Embryonic facial prominence (tissue), 1 donor: ENCODE data around the gene TTN.

ENCODE experiments used
- DNase-seq: peaks from one replicate; pipeline ENCODE4 v3.0.0-alpha.2; 2016; ENCODE audit errors: extremely low spot score

Gene TTN

DNA sequence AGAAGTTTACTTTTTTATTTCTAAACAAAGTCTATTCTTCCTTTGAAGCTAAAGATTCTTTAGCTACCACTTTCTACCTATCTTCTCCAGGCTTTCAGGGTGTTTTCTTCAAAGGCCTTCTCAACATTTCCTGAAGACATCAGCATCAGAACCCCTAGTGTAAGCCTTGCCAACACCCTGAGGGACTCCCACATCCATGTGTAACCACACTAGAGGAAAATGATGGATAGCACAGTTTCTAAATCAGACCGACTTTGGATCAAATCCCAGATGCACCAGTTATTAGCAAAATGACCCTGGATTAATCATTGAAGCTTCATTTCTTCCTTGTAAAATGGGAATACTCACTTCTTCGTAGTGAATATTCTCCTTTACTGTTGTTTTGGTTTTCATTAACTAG lies 4.7 kb upstream of the TTN start:
- DNase-seq = no peak

DNA sequence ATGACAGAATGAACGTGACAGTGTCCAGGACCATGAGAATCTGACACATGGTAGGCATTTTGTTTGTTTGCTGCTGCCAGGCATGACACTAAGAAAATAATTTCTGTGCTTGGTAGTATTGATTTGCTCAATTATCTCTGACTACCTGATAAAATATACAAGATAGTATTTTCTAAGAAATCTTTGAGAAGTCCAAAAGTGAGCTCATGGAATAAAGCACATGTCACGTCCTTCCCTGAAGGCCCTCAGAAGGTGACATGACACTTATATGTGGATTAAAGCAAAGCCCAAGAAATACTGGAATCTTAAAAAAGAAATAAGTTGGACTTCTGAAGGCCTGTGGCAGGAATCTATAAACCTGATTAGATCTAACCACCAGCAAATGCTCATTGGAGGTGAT lies 3.8 kb upstream of the TTN start:
- DNase-seq = no peak

DNA sequence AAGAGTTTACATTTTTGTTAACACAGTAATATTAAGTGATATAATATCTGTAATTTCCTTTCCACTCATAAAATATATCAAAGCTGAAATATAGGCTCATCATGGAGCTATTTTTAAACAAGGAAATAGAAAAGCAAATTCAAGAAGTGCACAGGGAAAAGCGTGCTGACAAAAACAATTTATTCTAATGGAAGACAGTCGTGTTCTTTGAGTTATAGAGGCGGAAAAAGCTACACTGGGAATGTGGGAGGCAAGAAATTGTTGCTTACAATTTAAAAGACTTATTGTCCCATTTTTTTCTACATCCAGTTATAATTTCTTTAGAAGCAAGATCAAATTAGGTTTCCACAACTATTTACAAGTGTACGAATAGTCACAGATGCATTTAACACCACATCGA lies 3.2 kb upstream of the TTN start:
- DNase-seq = no peak

DNA sequence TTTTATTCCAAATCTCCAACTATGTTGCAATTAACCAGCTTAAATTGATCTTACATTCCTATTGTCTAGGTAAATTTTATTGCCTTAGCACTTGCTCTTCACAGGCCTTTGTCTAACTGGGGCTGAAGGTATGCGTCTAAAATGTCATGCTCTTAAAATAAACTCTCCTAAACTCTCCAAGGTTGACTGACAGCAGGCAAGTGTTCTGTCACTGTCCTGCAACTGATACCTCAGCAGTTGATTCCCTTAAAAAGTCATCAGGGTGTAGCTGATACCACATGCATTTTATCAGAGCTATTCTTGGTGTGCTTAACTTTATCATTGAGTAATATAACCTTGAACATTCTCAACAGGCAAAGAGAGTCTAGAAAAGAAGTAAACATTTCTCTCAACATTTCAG lies 680 bp downstream of the TTN start:
- DNase-seq = no peak

DNA sequence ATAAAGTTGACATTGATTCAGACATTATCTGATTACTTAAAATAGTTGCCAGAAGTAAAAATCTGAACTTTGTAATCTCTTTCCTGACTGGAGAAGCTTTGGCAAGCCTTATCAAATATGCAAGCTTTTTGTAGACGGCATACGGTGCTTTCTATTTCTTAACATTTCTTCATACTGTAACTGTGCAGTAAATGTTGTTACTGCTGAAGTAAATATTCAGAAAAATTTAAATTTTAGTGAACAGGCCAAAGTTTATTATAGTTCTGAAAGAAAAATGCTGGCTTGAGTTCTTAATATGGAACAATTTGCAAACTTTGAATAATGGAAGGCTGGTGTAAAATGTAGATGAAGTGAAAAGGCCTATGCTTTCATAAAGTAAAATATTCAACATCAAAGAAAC lies 1.8 kb downstream of the TTN start:
- no peak for DNase-seq

DNA sequence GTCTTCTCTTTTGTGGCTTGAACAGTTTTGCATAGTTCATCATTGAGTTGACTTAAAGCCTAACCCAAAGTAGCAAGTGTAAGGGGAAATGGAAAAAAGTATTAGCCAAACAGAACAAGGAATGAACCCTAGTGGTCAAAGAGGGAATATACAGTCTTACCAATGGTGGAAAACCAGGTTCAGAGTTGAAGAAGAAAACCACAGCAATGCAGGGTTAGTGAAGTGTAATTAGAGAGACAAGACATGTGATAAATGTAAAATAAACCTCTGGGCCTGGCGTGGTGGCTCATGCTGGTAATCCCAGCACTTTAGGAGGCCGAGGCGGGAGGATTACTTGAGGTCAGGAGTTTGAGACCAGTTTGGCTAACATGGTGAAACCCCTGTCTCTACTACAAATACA lies 2.4 kb downstream of the TTN start:
- DNase-seq = no peak

DNA sequence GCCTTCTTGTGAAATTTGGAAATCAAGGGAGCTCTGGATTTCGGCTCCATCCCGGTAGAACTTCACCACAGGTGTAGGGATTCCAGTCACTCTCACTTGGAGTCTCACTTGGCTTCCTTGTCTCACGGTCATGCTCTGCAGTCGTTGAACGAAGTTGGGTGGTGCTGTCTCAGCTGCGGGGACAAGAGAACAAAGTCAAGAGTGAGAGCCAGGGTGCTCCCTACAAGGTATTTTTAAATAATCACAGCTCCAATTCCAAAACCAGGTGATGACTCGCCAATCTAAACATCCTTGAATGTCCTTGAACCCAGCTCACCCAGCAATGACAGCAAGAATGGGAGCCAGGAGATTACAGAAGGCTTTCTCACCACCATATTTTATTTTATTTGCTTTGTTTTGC lies 6.7 kb downstream of the TTN start:
- DNase-seq = no peak

DNA sequence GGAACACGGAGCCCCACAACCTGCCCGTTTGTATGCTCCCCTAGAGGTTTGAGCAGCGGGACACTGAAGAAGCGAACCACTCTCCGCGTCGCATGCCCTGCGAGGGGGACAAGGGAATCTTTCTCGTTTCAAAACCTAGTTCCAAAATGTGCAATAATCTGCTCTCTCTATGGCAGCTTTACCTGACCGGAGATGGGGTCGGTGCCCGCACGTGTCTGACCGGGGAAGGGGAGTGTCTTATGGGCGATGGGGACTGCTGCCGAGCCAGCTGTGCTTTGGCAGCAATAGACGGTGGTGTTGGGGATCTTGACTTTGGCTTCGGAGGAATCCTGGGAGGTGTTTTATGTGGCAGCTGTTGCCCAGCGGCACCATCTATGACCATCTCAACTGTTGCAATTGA lies 7.9 kb downstream of the TTN start:
- DNase-seq = no peak

DNA sequence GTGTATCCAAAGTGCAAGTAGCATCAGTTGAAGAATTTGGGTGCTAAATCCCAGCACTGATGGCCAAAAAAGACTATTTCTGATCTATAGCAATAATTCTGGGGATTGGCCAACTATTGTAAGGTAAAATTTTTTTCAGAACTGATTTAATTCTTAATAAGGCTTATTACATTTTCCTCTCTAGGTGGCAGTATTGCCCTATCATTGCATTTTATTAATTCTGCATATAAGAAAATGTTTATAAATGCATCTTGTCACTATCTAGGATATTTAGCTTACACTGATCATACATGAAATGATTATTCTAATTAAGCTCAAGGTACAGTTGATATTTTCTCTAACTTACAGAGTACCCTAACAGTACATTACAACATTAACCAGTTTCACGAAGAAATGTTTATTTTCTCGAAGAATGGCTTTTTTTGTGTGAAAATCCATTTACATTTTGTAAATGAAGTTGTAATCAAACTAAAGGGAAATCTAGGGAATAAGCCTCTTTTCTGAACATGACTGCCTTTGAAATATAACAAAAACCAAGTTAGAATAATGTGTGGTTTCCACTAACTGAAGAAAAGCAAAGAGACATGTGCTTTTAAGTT lies 11.0 kb downstream of the TTN start:
- DNase-seq = peak; percentile 42

DNA sequence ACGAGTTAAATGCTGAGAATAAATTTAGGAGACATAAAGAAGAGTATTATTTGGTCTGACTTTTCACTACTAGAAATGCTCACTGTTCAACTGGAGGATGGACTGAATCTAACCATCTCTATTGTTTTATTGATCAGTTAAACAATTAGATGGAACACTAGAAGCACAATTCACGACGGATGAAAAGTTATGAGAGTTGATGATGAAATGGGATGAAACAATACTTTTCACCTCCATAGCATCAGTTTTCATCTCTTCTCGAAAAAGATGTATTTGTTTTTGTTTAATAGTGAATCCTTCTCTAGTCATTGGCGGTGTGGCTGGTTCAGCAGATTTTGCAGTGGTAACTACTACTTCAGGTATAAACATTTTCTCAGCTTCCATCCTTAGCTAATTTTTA lies 19.3 kb downstream of the TTN start:
- no peak for DNase-seq

DNA sequence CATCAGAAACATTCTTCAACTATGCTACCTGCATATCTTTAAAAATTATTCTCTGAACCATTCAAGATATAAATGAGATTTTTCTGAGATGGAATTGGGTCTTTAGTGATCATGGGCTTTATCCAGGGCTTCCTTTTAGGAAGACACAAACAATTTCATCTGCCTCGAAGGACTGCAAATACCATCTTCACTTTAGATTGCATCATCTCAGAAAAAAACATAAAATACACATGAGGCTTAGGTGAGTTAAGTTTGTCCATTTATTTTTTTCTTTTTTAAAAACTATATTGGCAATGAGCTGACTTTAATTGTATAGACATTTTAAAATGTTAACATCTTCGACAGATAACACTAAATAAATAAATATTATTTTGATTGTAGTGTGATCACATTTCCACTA lies 20.1 kb downstream of the TTN start:
- DNase-seq = no peak

DNA sequence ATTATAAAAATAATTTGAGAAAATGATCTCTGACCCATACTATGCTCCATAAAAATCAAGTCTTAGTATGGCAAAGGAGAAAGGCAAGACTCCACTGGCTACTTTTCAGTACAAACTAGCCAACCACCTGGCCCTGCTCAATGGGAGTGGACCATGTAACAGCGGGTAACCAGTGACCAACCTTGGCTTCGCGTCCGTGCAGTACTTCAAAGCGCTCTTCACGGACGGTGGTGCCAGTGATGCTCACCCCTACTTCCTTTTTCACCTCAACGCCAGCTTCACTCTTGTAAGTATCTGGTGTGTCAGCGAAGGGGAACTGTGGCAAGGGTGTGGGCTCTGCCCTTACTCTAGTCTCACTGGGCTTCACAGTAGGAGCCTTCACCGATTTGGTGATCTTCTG lies 23.3 kb downstream of the TTN start:
- DNase-seq = no peak

DNA sequence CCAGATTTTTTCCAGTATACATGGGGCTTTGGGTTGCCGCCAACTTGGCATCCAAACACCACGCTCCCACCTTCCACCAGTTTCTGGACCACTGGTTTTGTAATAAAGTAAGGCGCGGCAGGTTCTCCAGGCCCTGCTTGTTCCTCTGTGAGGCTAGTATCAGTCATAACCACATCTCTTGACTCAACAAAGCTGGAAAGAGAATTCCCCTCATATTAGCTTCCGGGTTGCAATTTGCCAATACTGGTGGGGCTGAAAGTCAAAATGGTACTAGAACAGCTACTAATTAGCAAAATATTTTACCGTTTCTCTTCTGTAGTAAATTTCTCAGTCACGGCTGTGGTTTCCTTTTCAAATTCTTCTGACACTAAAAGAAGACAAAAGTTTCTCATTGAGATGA lies 25.0 kb downstream of the TTN start:
- DNase-seq = no peak

DNA sequence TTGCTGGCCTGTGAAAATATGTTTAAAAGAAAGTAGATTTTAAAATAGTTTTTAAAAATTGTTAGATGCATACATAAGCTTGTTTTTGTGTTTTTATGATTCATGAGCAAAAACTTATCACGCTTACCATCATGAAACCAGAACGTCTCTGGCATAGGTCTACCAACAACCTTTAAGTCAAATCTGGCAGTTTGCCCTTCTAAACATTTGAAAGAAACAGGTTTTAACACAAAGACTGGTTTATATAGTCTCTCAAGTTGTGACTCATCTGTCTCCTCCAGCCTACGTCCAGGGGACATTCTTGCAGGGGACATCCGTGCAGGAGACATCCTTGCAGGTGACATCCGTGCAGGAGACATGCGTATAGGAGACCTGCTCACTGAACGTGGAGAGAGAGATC lies 29.6 kb downstream of the TTN start:
- no peak for DNase-seq

DNA sequence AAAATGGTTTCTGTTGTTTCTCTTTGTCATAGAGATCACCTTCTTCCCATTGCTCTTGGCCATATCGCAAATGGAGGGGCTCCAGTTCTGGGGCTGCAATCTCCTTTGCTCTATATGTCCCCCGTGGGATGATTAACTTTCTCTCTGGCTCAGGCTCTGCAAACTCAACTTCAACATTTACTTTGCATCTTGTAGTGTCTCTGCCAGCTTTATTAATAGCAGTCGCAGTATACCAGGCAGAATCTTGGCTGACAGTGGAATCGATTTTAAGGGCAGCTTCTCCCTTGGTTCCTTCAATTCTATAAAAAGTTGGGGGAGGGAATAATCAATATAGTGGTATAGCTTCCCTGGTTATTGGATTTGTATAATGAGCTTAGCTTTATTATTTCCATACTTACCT lies 30.5 kb downstream of the TTN start:
- DNase-seq = no peak

DNA sequence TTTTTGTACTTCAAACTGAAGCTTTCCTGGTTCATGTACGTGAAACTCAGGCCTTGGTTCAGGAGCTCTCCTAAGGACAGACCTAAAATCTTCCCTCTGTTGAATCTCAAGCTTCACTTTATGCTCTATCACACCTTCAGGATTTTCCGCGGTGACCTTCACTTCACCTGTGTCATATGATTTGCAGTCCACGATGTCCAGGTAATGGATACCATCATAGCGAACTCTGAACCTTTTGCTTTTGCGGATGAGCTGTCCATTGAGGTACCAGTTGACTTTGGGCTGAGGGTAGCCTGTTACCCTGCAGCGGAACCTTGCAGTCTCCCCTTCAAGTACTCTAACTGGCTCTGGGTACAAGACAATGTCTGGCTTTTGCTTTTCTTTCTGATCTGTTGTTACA lies 31.2 kb downstream of the TTN start:
- no peak for DNase-seq

DNA sequence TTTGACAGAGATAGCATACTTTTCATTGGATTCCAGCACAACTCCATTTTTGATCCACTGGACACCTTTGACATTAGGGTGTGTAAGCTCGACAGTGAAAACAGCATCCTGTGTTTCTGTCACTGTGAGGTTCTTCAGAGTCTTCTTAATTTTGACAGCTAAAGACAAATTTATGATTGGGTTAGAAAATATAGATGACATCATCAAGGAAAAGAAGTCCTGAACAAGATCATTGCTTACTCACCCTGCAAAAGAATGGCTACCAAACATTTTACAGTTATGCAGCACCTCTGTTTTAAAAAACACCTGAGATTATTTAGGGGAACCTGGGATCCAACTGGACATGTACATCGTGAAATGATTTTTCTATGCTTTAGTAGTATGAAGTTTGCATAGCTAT lies 36.7 kb downstream of the TTN start:
- DNase-seq = no peak

DNA sequence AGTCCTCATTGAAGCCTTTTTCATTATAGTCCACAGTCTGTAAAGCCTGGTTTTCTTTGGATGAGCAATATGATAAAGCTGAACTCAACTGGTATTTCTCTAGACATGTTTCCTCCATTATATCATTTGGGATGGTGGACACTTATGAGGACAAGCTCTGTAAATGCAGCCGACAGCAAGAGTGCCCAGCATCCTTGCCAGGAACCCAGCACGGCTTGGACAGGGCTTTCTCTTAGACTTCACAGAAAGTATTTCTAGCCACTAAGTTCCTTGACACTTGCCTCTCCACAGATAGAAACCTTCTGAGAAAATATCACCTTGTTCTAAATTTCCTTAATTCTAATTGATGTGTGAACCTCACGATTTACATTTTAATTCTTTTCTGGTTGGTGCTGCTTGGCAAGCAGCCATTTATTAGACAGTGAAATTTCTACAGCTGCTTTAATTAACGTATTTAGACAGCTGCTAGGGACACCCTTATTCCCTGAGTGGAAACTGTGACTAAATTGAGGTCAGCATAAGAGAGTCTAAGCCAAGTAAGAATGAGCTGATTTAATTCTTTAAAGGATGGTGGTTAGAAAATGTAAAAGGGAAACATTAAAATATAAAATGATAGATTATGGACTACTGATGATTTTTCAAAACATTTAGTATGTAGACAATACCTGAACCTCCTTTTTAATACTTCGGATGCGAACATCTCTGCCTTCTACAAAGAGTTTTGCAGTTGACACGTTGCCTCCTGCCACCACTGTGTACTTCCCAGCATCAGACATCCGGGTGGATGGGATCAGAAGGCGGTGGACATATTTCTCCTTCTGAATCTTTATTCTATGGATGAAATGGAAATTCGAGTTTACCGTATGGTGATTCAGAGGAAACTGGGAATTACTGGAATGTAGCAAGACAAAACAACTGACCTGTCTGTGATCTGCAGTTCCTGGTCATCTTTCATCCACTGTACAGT lies 39.8 kb downstream of the TTN start:
- no peak for DNase-seq

DNA sequence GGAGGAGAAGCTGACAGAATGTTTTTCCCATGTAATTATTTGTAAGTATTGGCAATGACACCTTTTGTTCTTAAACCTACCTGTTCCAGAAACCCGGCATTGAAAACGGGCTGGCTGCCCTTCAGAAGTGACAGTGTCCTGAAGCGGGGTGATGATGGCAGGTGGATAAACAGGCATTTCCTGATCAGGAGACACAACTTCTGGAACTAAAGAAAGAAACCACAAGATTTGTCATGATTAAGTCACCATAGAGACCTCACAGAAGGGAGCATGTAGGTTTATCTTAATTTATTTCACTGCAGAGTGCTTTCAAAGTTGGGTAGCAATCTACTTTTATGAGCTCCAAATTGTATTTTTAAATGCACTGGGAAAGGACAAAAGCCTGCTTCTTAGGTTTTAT lies 43.1 kb downstream of the TTN start:
- no peak for DNase-seq

DNA sequence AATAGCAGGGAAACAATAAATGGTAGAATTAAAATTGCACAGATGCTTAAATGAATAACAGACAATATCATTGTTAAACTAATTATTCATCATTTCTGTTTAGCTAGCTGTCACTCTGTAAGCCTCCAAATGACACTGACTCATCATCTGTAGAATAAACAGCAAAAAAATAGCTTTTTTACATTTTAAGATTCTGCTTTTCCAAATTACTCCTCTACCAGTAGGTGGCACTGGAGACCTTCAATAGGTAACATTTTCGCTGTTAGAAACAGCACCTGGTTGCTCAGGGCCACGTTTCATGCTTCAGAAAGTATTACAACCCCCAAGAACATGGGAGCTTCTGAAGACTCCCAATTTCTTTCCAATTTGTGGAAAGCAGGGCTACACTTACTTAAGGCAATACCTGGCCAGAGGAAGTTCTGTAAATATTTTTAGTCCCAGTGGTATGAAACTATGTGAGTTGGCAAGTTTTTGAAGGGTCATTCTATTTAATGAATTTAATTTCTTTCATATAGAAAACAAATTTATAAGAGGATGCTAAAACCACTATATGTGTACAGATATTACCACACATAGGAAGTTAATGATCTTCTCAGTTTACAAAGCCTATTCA lies 45.4 kb downstream of the TTN start:
- no peak for DNase-seq

DNA sequence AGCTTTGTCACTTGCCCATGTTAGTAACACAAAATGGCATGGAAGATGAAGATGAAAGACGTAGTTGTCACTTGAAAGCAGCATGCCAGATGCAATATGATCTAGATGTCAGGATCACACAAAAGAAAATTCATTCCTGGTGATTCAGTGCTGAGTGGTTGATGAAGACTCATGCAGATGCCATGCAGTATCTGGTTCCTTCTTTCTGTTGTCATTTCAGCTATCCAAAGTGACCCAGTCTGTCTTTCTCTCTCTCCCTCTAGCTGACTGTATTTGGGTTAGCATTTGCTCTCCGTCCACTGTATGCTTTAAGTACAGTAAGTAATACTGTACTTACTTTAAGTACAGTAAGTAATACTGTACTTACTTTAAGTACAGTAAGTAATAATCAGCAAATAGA lies 50.4 kb downstream of the TTN start:
- DNase-seq = no peak

DNA sequence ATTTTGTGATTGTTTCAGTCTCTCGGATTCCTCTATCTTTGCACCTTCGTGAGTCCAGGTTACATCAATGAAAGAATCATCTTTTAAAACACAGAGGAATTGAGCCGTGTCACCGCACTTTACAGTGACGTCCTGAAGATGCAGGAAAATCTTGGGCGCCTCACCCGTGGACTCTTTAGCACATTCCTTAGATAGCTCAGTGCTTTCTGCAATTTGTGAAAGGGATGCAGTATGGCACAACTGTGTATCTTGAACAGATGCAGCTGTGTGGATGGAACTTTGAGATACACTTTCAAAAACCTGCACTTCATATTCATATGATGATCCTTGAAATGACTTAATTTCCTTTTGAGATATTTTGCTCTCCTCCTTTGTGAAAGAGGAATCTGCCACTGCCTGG lies 50.9 kb downstream of the TTN start:
- DNase-seq = no peak

DNA sequence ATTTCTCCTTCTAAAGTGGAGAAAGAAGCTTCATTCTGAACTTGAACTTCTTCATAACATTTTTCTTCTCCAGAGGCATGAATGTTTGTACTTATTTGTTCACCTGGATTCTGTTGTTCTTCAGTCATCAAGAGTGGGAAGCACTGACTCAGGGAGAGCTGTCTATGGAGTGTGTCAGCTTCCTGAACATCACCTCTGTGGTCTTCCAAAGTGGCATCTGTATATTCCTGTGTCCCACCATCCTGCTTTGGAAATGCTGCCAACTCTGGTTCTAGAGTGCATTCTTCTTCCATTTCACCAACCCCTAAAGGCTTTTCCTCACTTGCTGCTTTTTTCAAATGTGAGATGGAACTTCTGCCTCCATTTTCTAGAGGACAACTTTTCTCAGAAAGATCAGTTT lies 59.5 kb downstream of the TTN start:
- no peak for DNase-seq
